Kidney capillary endothelial cell (primary cell): ENCODE data around the gene MERTK.
"Not testable (repeated sequence)": the region's sequence is repeated elsewhere in the genome, so short reads cannot be mapped to it uniquely, and the experiment has no call there.

Source experiments
- DNase-seq: peaks from one replicate; pipeline ENCODE4 v3.0.0-alpha.2; 2018; ENCODE audit warnings: low spot score

Gene MERTK

DNA sequence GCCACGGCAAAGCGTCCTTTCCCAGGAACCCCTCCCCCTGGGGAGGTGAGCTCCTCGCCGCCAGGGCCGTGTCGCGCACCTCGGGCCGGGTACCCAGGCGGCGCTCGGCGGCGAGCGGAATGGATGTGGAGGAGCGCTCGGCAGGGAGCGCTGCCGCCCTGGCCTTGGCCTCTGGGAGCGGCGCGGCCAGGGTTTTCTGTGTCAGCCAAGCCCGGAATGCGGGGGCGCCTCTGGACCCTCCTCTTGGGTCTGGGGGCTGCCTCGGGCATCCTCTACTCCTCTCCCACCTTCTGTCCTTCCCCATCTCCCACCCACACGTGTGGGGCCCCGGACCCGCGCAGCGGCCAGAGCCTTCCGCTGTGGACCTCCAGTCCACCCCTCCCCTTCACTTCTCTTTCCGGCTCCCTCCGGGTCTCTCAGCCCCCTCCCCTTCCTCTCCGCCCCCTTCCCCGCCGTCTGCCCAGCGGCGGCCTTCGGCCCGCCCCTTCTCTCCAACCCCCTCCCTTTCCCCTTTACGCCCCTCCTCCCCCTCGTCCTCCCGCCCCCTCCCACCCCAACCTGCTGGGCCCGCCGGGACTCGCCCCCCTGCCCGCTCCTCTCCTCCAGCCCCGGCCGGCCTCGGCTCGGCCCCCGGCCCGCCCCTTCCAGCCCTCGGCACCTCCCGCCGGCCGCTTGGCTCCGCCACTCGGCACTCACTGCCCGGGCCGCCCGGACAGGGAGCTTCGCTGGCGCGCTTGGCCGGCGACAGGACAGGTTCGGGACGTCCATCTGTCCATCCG lies at the start of gene MERTK:
TSS of gene MERTK (plus strand) at position 684 of the 779 bp plus-strand sequence. CDS start 129 bp downstream, outside the sequence.
- peak; percentile 50 for DNase-seq

DNA sequence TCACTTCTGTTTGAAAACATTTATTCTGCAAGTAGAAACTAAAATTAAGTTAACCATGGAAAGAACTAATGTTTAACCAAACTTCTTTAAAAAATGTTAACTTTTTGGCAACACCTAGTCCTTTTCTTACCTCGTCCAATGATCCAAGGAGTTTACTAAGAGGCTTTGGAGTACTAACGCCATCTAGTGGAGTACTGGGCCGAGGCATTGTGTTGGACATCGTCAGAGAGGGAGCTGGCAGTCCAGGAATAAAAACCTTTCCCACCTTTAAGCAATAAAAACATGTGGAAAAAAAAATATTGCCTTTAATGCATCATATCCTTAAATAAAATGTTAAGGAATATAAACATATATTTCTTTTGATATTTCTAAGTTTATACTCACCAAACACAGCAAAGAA lies 47.8 kb upstream of the MERTK start:
- not testable (repeated sequence) for DNase-seq

DNA sequence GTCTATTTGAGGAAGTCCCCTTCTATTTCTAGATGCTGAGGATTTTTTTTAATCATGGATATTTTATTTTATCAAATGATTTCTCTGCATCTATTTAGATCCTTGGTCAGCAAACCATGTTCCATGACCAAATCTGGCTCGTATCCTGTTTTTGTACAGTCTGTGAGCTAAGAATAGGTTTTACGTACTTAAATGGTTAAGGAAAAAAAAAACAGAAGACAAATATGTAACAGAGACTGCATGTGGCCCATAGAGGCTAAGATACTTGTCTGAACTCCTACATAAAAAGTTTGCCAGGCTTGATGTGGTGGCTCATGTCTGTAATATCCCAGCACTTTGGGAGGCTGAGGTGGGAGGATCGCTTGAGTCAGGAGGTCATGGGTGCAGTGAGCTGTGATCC lies 45.9 kb upstream of the MERTK start:
- not testable (repeated sequence) for DNase-seq

DNA sequence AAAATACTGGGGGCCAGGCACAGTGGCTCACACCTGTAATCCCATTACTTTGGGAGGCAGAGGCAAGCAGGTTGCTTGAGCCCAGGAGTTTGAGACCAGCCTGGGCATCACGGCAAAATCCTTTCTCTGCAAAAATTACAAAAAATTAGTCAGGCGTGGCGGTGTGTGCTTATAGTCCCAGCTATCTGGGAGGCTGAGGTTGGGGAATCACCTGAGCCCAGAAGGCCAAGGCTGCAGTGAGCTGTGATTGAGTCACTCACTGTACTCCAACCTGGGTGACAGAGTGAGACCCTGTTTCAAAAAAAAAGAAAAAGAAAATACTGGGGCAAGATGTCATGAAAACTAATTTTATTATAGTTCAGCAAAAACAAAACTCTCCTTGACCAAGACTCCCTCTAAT lies 38.4 kb upstream of the MERTK start:
- DNase-seq = not testable (repeated sequence)

DNA sequence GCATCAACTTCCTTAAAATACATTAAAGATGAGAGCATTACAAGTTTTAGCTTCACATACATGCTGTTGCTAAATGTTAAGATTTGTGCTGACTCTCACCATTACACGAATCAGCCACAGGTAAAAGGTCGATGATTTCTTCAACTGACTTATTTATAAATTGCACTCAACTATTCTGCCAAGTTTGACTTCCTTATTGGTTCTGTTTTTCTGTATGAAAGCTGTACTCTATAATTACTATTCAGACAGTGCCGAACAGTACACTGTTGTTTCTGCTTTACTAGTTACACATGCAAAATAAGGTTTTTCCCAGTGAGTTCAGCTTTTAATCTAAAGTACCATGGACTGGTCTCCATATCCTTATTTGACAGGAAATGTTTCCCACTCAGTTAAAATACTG lies 33.3 kb upstream of the MERTK start:
- DNase-seq = not testable (repeated sequence)

DNA sequence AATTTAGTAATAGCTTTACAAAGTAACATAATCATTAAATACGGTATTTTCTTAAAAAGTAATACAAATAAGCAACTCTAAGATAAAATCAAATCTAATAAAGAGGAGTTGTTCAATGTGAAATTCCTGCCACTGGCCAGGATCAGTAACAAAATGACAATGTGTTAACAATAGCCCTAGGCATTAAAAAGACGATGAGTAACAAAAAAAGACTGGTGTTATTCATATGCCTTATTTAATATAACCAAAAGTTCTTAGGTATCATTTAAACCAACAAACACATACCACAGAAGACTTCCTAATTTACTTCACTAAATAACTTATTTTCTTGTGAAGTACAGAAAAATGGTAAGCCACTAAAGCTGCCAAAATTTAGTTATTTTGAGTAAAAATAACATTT lies 25.6 kb upstream of the MERTK start:
- not testable (repeated sequence) for DNase-seq

DNA sequence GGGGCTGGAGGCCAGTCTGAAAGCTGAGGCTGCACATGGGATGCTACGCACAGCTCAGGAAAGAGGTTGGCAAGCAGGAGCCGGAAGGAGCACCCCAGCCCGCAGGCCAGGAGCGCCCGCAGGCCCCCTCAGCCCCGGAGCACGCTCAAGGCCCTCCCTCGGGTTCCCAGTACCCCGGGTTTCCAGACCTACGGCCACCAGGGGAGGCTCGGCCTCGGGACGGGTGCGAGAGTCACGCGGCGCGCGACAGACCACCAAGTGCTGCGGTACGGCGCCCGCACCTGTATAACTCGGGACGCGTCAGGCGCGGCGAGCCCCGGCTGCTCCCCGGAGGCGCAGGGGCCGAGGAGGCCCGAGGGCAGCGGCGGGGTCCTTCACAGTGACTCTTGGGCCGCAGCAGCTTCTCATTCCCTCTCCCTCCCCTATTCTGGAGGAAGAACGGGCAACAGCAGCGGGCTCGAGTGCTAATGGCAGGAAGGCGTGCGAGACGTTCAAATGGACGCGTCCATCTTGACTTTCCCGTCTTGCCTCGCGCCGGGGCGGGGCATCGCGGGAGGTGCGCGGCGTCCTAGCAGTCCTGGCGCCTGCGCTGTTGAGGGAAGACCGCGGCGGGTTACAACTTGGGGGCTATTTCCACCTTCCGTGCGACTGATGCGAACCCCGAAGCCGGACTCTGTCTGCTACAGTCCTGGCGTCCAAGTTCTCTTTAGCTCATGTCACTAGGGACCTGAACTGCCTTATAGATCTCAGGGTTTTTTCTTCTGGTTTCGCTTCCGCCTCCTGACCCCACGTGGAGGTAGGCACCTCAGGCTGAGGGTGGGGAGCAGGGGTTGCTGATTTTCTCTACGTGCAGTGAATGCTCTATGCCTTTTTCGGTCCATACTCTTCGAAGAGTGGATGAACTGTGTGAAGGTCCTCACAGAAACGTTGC lies 14.5 kb upstream of the MERTK start, which contains the start of gene ANAPC1:
TSS of gene ANAPC1 (minus strand) at position 533 of the 931 bp plus-strand sequence. CDS start 3,368 bp downstream, outside the sequence.
- peak; percentile 83 for DNase-seq

DNA sequence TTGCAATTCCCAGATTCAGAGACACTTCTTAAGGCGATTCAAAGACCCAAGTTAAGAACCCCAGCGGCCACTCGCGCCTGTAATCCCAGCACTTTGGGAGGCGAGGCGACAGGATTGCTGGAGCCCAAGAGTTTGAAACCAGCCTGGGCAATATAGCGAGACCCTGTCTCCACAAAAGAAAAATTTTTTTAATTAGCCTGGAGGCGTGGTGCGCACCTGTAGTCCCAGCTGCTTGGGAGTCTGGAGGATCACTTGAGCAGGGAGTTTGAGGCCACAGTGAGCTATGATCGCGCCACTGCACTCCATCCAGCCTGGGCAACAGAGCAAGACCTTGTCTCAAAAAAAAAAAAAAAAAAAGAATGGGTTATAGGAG lies 13.8 kb upstream of the MERTK start:
- DNase-seq = no peak

DNA sequence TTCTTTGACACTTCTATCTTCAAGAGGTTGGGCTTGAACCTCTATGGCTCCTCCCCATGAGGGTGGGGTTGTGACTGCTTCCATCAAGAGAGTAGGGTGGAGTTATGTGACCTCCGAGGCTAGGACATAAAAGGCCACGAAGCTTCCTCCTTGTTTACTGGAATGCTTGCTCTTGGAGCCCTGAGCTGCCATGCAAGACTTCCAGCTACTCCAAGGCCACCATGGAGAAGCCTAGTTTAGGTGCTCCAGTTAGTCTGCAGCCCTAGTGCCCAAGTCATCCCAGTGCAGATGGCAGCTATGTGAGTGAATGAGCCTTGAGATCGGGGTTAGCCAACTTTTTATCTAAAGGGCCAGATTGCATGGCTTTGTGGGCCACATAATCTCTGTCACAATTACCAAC lies 2.4 kb upstream of the MERTK start:
- DNase-seq = no peak

DNA sequence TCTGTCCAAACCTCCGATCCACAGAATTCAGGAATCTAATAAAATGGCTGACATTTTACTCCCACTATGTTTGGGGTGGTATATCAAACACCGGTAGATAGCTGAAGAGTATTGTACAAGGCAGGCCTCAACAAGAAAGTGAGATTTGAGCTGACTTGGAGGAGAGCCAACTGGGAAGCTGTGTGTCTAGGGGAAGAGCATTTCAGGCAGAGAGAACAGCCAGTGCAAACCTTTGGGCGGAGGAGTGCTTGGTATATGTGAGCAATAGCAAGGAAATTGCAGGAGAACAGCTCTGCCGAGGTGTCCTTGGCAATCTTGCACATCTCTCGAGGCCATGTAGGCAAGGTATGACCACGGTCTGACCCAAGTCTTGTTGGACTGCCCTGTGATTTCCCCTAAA lies 1.8 kb upstream of the MERTK start:
- no peak for DNase-seq

DNA sequence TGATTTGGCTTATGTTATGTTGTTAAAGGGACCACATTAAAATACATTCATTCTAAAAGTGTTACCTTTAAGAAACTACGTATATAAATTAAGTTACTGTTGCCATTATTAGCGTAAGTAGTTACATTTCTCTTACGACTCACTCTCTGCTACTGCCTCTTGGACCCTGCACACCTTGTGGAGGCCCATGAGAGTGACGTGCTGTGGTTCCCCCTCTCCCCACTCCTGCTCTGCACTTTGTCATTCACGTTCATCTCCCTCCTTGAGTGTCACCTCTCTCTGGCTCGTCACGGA lies 830 bp upstream of the MERTK start:
- no peak for DNase-seq

DNA sequence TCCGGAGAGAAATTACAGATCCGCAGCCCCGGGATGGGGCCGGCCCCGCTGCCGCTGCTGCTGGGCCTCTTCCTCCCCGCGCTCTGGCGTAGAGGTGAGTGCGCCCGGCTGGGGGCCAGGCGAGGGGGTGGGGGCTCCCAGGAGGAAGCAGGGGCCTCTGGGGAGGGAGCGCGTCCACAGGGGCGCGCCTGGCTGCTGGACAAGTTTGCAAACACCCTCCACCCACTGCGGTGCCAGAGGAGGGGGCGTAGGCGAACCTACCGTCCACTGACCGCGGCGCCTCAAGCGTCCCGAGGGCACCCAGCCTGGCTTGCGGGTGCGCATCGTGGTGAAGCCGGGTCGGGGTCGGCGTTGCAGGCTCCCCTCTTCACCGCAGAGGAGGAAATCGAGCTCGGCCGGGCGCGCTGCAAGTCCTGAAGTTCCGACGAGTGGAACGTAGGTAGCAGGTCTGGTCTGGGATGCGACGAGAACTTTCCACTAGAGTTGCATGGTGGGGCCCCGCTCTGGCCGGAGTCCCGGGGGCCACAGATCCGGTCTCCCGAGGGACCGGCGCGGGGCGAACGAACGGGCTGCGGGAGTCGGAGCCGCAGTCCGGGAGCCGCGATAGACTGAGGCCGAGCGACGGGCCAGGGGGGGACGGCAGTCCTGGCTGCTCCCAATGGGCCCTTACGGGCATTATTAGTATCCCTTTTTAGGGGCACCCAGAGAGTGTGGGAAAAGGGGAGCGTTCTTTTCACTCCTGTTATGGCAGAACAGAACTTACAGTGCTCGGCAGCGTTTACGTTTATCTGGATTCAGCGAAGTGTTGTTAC lies 502 bp downstream of the MERTK start:
- no peak for DNase-seq

DNA sequence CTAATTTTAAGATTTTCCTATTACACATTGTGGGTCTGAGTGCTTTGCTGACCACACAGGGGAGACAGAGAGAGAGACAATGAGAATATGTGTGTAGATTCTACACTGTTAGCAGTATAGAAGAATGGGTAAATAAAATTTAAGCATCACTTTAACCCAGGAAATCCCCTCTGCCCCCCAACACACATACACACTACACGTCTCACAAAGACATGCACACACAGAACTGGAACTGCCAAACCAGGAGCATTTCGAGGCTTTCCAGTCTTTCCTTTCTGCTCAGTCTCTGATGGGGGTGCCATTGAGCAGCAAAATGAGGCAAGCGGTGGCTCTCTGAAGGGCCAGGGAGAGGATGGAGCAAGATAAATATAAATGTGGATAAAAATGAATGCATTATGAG lies 2.5 kb downstream of the MERTK start:
- DNase-seq = peak; percentile 47

DNA sequence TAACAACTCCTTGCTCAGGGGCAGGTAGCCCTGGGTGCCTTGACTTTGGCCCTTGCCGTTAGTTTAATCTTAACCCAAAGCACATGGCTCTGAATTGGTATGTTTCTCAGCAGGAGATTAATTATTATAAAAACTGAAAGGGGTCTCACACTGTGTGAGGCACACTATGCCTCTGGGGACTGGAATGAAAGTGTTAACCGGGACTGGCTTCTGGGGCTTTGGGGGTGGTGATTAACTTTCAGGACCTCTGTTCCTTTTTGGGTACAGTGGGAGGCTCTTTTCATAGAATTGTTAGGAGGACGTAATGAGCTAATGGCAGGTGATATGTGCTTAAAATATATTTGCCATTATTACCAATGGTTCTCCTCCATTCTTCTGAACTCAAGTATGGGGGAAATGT lies 5.1 kb downstream of the MERTK start:
- no peak for DNase-seq

DNA sequence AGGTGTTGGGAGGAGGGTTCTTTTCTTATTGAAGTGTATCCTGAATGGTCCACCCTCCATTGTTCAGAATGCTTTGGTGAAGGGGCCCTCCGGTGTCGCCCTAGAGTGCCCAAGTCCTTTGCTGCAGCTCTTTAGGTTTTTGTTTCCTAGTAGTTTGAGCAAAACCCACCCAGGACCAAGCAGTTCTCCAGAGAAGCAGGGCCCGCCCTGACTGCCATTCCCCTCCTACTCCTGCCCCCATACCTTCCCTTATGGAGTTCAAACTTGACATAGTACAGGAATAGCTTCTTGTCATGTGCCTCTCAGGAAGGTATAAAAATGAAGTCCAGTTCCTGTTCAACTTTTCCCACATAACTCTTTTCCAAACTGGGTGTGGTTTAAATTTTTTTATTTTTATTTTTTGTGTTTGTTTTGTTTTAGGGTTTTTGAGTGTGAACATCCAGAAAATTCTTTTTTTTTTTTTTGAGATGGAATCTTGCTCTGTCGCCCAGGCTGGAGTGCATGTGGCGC lies 5.6 kb downstream of the MERTK start:
- no peak for DNase-seq

DNA sequence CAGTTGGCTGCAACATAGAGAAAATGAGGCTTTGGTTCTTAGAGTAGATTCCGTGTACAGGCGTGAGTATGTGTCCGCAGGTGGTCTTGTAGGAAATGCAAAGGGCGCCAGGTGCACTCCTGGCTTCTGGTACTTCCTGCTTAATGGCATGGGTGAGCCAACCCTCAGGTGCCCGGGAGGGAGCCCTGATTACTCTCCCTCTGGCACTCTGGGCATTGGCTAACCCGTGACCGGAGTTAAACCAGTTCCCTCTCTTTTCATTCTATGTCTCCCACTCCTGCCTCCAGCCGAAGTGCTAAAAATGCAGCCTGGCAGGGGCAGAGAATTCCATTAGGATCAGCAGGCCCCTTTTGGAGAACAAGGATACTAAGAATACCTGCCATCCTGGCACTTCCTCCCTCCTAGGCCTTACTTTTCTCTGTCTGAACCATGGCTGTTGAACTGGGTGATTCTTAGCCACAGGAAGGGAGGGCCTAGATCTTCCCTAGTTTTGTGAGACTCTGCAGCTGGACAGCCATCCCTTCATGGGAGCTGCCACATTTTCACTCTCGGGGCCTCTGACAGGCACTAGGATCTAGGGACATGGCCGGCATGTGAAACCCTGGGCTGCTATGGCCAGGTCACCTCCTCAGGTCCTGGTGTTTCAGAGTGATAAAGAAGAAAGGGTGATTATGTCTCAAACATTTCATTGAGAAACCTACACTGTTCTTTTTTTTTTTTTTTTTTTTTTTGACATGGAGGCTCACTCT lies 6.5 kb downstream of the MERTK start:
- no peak for DNase-seq

DNA sequence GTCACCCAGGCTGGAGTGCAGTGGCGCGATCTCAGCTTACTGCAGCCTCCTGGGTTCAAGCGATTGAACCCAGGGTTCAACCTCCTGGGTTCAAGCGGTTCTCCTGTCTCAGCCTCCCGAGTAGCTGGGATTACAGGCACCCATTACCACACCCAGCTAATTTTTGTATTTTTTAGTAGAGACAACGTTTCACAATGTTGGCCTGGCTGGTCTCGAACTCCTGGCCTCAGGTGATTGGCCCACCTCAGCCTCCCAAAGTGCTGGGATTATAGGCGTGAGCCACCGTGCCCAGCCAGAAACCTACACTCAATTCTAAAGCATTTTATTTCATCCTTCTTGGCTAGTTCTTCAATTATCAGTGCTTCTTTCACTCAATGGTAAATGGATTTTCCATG lies 7.1 kb downstream of the MERTK start:
- not testable (repeated sequence) for DNase-seq

DNA sequence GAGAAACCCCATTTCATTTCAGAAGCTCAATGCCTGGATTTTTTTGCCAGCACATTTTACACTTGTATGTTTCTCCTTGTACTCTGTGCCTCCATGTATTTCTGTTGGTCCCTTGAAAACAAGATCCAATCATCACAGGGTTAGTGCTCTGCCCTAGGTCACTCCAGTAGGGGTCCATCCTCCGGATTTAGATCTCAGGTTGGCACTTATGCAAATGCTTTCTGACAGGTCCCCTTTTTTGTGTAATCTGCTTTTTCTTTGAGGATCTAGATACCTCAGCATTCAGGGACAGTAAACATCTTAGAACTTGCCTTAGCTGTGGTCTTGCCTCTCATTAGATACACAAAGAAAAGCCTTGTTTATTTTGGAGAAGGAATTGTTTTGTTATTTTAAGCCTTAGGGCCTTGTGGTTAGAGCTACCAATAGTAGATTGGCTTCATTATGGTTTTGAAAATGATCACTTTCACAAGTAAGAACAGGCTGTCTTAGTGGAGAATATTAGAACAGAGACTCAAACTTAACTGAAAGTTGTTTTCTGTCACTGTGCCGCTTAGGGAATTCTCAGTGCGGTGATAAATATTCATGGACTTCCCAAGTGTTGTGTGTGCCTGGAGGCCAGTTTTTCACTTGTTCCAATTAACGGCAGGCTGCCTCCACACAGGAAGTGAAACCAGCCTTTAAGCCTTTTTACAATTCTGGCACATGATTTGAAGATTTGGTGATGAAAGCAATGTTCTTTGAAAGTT lies 7.8 kb downstream of the MERTK start:
- no peak for DNase-seq

DNA sequence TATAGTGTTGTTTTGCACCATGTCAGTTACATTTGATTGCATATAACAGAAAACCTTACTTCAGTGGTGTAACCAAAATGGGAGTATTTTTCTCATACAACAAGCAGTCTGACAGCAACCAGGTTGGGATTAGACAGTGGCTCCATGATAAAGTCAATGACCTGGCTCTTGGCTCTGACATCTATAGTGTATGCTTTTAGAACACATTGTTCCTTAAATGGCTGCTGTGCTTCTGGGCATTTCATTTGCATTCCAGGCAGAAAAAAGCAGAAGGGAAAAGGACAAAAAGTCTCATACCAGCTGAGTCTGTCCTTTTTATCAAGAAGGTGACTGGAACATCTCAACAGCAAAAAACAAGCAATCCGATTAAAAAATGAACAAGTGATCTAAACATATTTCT lies 10.2 kb downstream of the MERTK start:
- no peak for DNase-seq

DNA sequence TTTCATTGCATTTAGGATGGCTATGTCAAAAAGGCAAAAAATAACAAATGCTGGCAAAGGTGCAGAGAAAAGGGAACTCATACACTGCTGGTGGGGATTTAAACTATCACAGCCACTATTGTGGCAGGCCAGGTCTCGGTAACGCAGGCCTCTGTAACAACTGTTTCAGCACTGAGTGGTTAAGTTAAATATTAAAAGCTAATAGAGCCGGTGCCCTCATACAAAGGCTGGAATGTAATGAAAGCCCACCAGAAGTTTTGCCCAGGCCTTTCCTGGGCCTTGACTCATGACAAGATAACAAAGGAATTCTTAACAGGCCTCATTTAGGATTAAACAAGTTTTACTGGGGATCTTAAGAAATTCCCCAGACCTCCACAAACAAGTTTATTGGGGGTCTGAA lies 10.7 kb downstream of the MERTK start:
- DNase-seq = no peak

DNA sequence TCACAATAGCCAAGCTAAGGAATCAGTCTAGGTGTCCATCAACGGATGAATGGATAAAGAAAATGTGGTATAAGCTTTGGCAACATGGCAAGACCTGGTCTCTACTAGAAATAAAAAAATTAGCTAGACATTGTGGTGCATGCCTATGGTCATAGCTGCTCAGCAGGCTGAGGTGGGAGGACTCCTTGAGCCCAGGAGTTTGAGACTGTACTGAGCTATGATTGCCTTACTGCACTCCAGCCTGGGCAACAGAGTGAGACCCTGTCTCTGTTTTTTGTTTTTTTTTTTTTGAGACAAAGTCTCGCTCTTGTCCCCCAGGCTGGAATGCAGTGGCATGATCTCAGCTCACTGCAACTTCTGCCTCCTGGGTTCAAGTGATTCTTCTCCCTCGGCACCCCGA lies 11.6 kb downstream of the MERTK start:
- DNase-seq = not testable (repeated sequence)
